ENCODE data around the gene AFF3. TPM values are rescaled to one million over a fixed set of nuclear protein-coding genes. Genes with fewer than 3 reads are reported as not detected.

The AFF3 gene
- total RNA-seq, 3 donors from 2014 or later (not counting 1 experiment from before 2014, with no cell fraction given) = 4.6 to 9.6 (median 5.6) TPM

DNA sequence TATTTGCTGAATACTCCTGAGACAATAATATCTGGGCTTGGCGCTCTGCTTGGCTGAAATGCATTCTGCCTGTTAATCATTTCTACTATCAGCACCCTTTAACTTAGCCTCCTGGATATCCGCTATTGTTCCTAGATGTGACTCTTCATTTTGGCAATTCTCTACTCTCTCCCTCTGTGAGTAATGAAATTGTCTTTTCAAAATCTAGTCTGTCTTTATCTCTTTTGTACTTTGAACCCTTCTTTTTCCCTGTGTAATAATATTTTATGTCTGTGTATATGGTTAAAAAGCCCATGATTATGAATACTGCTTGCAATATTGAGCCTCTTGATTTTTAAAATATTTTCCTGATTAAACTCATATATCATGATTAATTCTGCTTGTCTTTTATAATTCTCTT, 646.4 kb downstream of the AFF3 start:
- H3K4me3 Mint-ChIP-seq = no peak overlapping the region
- 93% methylated on average over 2 of the region's 2 CpGs for WGBS (ENCODE audit: insufficient coverage)
- intact Hi-C loops (cut with micrococcal nuclease) = no loop called here

More for the DNA sequence above, 646.4 kb downstream of the AFF3 start:
- Histone ChIP-seq H3K4me1 (ENCODE audit: control insufficient read depth, insufficient read depth, low read length) (no peaks in the 10 kb centered on the region), H3K27ac (ENCODE audit: low read length) (no peak overlapping the region), H3K4me3 (ENCODE audit: low read length) (no peak overlapping the region), H3K36me3 (ENCODE audit: control insufficient read depth, insufficient read depth, low read length) (no peaks in the 10 kb centered on the region), H3K9me3 (ENCODE audit: control insufficient read depth, insufficient read depth, low read length) (no peaks in the 10 kb centered on the region), H3K27me3 (ENCODE audit: control insufficient read depth, insufficient read depth, low read length) (peaks cover 2% of the 10 kb centered on the region)
- Mint-ChIP-seq H3K27ac (no peak overlapping the region), H3K4me1 (no peaks in the 10 kb centered on the region), H3K36me3 (no peaks in the 10 kb centered on the region), H3K9me3 (no peaks in the 10 kb centered on the region), H3K27me3 (ENCODE audit: low read depth in 2 of 2) (peaks cover 44 to 52% of the 10 kb centered on the region in 2 donors)
- ATAC-seq (no peak), DNase-seq (no peak)
- TF ChIP-seq, protein P1, sequence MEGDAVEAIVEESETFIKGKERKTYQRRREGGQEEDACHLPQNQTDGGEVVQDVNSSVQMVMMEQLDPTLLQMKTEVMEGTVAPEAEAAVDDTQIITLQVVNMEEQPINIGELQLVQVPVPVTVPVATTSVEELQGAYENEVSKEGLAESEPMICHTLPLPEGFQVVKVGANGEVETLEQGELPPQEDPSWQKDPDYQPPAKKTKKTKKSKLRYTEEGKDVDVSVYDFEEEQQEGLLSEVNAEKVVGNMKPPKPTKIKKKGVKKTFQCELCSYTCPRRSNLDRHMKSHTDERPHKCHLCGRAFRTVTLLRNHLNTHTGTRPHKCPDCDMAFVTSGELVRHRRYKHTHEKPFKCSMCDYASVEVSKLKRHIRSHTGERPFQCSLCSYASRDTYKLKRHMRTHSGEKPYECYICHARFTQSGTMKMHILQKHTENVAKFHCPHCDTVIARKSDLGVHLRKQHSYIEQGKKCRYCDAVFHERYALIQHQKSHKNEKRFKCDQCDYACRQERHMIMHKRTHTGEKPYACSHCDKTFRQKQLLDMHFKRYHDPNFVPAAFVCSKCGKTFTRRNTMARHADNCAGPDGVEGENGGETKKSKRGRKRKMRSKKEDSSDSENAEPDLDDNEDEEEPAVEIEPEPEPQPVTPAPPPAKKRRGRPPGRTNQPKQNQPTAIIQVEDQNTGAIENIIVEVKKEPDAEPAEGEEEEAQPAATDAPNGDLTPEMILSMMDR (IDR thresholded peaks at IDR 0.05) = no peak

Other genes with a start within 250 kb of the AFF3 start
- gene LONRF2, start 179.9 kb upstream of the AFF3 start, total RNA-seq = not detected

Data from natural killer cell (primary cell).